K562 (cell line): ENCODE data around the gene RAD51AP1. TPM values are rescaled to one million over a fixed set of nuclear protein-coding genes. Genes with fewer than 3 reads are reported as not detected.

Source experiments
- ATAC-seq: fragments of 200-7000 bp; cut with Tn5 transposase; 3 replicates; pipeline ENCODE4 v1.9.1; 2020; ENCODE audit warnings: moderate library complexity
- BruUV-seq: library from RNA; stranded (reverse); fragments of 400-500 nt; replicated peaks from 2 replicates; lab custom pipeline; 2021; lab: Mats Ljungman, UMichigan
- CTCF ChIA-PET: fragments of 300-600 bp; formaldehyde crosslinking; extraction: SDS; loops from one replicate; lab custom pipeline; 2021; ENCODE audit warnings: low intra/inter-chr PET ratio; lab: Yijun Ruan, JAX
- POLR2A ChIA-PET: fragments of 300-600, 350-650 bp; sonication (Branson Sonifier 250); formaldehyde crosslinking; extraction: SDS; loops from one replicate; lab custom pipeline; 2021; ENCODE audit warnings: antibody characterized with exemption, inconsistent platforms; lab: Yijun Ruan, JAX
- DNase-seq, 4 experiments: peaks; one replicate each; pipeline versions ENCODE4 v3.0.0 to v3.0.0-alpha.2; 2011 to 2018; ENCODE audit warnings: low spot score in 3 of 4, mixed read lengths in 3 of 4; ENCODE audit errors: extremely low read depth in 1 of 4
- FAIRE-seq: peaks from 2 replicates; lab custom pipeline; 2011; peaks lifted over from hg19 to GRCh38; lab: Jason Lieb, UNC
- H2AFZ ChIP-seq: 2 replicates; pipeline ENCODE4 v1.6.0; 2011; ENCODE audit warnings: low read depth, low read length, control low read depth, inconsistent platforms
- H3K27ac ChIP-seq: fragments of 200-600 bp; 3 replicates; pipeline ENCODE4 v1.8.0; 2011; ENCODE audit warnings: low read depth, mild to moderate bottlenecking, control low read depth, inconsistent platforms, low read length, moderate library complexity, mixed read lengths; ENCODE audit errors: extremely low read depth
- H3K27me3 ChIP-seq, 2 experiments: fragments of 300-600 bp in 1 of 2; 2 replicates in 1 of 2; 3 replicates in 1 of 2; pipeline versions ENCODE4 v1.6.0 to v1.8.0; 2011; ENCODE audit warnings: inconsistent platforms in 2 of 2, low read length in 2 of 2, mild to moderate bottlenecking in 1 of 2, mixed read lengths in 1 of 2, moderate library complexity in 1 of 2; ENCODE audit not compliant: control insufficient read depth in 2 of 2, insufficient read depth in 2 of 2
- H3K36me3 ChIP-seq: fragments of 300-600 bp; 3 replicates; pipeline ENCODE4 v1.8.0; 2011; ENCODE audit warnings: mild to moderate bottlenecking, low read length, inconsistent platforms; ENCODE audit not compliant: control insufficient read depth, insufficient read depth
- H3K4me1 ChIP-seq, 2 experiments: fragments of 200-600 bp in 1 of 2; replicated peaks in 1 of 2; 2 replicates in 1 of 2; 3 replicates in 1 of 2; pipeline versions ENCODE4 v1.5.1 to v1.8.0; 2011; ENCODE audit warnings: inconsistent platforms in 2 of 2, low read length in 2 of 2, mild to moderate bottlenecking in 1 of 2, mixed read lengths in 1 of 2, moderate library complexity in 1 of 2; ENCODE audit not compliant: control insufficient read depth in 2 of 2, insufficient read depth in 2 of 2
- H3K4me2 ChIP-seq: 2 replicates; pipeline ENCODE4 v1.6.1; 2011; ENCODE audit warnings: low read length, control low read depth, inconsistent platforms, mixed read lengths; ENCODE audit not compliant: insufficient read depth
- H3K4me3 ChIP-seq: fragments of 200-600 bp; sonication (generic), shearing (Covaris generic); 2 replicates; pipeline ENCODE4 v1.5.1; 2016; ENCODE audit warnings: control low read depth, inconsistent platforms
- H3K79me2 ChIP-seq: fragments of 200-600 bp; 3 replicates; pipeline ENCODE4 v1.8.0; 2011; ENCODE audit warnings: low read length, inconsistent platforms; ENCODE audit not compliant: control insufficient read depth, insufficient read depth
- H3K9ac ChIP-seq, 2 experiments: 2 replicates each; pipeline versions ENCODE4 v1.6.0 to v1.6.1; 2011; ENCODE audit warnings: low read depth in 2 of 2, low read length in 2 of 2, control low read depth in 1 of 2, inconsistent platforms in 1 of 2, mild to moderate bottlenecking in 1 of 2, mixed read lengths in 1 of 2; ENCODE audit not compliant: insufficient read depth in 1 of 2
- H3K9me1 ChIP-seq: one replicate; pipeline ENCODE4 v1.6.0; 2011; ENCODE audit warnings: inconsistent platforms, mild to moderate bottlenecking, low read length, moderate library complexity; ENCODE audit not compliant: control insufficient read depth, insufficient read depth
- H3K9me3 ChIP-seq: replicated peaks from 2 replicates; pipeline ENCODE4 v1.5.1; 2011; ENCODE audit warnings: low read depth, low read length, inconsistent platforms; ENCODE audit not compliant: control insufficient read depth, insufficient read depth
- H4K20me1 ChIP-seq: replicated peaks from 2 replicates; pipeline ENCODE4 v1.6.1; 2011; ENCODE audit warnings: low read length, inconsistent platforms, mixed read lengths; ENCODE audit not compliant: control insufficient read depth, insufficient read depth
- ARID2 ChIP-seq: fragments of 450-650 bp; IDR thresholded peaks from 2 replicates; pipeline ENCODE4 v1.6.1; 2017; ENCODE audit warnings: antibody characterized with exemption, mild to moderate bottlenecking
- ASH1L ChIP-seq: fragments of 450-650 bp; IDR thresholded peaks from 2 replicates; pipeline ENCODE4 v1.6.1; 2018; ENCODE audit warnings: borderline replicate concordance, mild to moderate bottlenecking, low read depth; ENCODE audit not compliant: partially characterized antibody
- CTBP1 ChIP-seq: fragments of 450-650 bp; IDR thresholded peaks from 2 replicates; pipeline ENCODE4 v1.6.1; 2016; ENCODE audit warnings: borderline replicate concordance
- MAZ ChIP-seq, 2 experiments: fragments of 450-650 bp in 1 of 2; sonication (generic) in 1 of 2; formaldehyde crosslinking; IDR thresholded peaks in 1 of 2; conservative IDR thresholded peaks in 1 of 2; 2 replicates each; pipeline versions ENCODE4 v1.4.0 to v1.5.0; 2020; ENCODE audit warnings: mild to moderate bottlenecking in 1 of 2, missing genetic modification reagents in 1 of 2
- RB1 ChIP-seq: fragments of 450-650 bp; IDR thresholded peaks from 2 replicates; pipeline ENCODE4 v1.6.1; 2017; ENCODE audit warnings: low read depth, mild to moderate bottlenecking
- RBM25 ChIP-seq: fragments of 200-400 bp; formaldehyde crosslinking; IDR thresholded peaks from 2 replicates; pipeline ENCODE4 v1.6.1; 2018; ENCODE audit warnings: low read length, low read depth, moderate library complexity; ENCODE audit not compliant: severe bottlenecking
- ZBTB17 ChIP-seq: fragments of 450-650 bp; formaldehyde crosslinking; IDR thresholded peaks from 2 replicates; pipeline ENCODE4 v1.4.0; 2020; ENCODE audit warnings: mild to moderate bottlenecking
- WGBS: fragments of 100-300 bp; shearing (Covaris generic); methylation state at CpG from one replicate; pipeline ENCODE4 v1.1.6; 2016; ENCODE audit warnings: low coverage, mixed read lengths; ENCODE audit not compliant: insufficient coverage; ENCODE audit errors: missing lambda C conversion rate; 5-methylcytosine and 5-hydroxymethylcytosine counted together
- in situ Hi-C: fragments of 300-500 bp; cut with MboI; formaldehyde crosslinking; loops from 4 replicates; pipeline ENCODE4 v1.15.0; 2018; ENCODE audit warnings: inconsistent platforms, mixed read lengths
- intact Hi-C: fragments of 100-400 bp; cut with micrococcal nuclease; formaldehyde crosslinking; loops from 2 replicates; pipeline ENCODE4 v1.14.2; 2022
- polyA plus RNA-seq, 8 experiments: library from polyadenylated mRNA; depleted of rRNA in 4 of 8; stranded (reverse) in 5 of 8; unstranded in 3 of 8; fragments of >200 nt; fragmentation: Nextera tagmentation in 2 of 8; fragmentation: Illumina TruSeq in 1 of 8; extraction: Ambion mirVana in 2 of 8; extraction: Trizol in 1 of 8; gene quantifications; 2 replicates each; pipeline versions ENCODE4 v1.2.1 to v1.2.3, GENCODE V29; 2011 to 2014; ENCODE audit warnings: inconsistent platforms in 1 of 8, missing spikeins in 1 of 8
- total RNA-seq, 7 experiments: library from RNA; depleted of rRNA in 6 of 7; stranded (reverse); fragments of >200 nt in 6 of 7; fragmentation: Illumina TruSeq in 2 of 7; extraction: Trizol in 2 of 7; gene quantifications; 2 replicates each; pipeline versions ENCODE4 v1.2.1 to v1.2.3, GENCODE V29; 2011 to 2021; ENCODE audit warnings: low replicate concordance in 1 of 7
- TF ChIP-seq, protein P1 (sequence below): fragments of 200-800 bp; sonication (Bioruptor generic); IDR thresholded peaks from 2 replicates; pipeline ENCODE4 v1.6.1; 2016; ENCODE audit warnings: missing genetic modification characterization, missing compliant biosample characterization
- TF ChIP-seq, protein P2 (sequence below): sonication (generic); formaldehyde crosslinking; IDR thresholded peaks from 2 replicates; pipeline ENCODE4 v1.8.0; 2022; ENCODE audit warnings: mild to moderate bottlenecking, low read depth, missing genetic modification reagents
- TF ChIP-seq, protein P3 (sequence below): fragments of 450-650 bp; formaldehyde crosslinking; IDR thresholded peaks from 2 replicates; pipeline ENCODE4 v1.4.0; 2020; ENCODE audit warnings: mild to moderate bottlenecking, moderate library complexity

RAD51AP1 gene
- total and polyA plus RNA-seq, 9 of the 15 experiments (the other 6 are each of a cell fraction or from before 2014, with no cell fraction given), result 43.8 to 111 (median 89.1) TPM

DNA sequence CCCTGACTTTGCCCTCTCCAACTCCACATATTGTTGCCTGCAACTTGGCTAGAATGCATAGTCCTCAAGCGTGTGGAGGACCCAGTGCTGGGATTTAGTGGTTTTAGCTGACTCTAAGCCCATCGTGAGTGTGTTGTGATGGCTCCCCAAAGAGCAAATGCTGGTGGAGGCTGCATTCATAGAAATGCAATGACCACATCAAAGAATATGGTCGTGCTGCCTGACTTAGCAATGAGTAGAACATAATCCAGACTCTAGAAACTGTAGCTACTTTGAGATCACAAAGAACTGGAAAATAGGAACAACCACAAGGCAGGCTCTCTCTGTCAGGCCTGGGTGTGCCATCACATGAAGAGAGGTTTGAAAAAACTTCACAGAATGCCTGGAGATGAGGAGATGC is 24.6 kb downstream of the RAD51AP1 start (continued):
- TF ChIP-seq, protein P1, sequence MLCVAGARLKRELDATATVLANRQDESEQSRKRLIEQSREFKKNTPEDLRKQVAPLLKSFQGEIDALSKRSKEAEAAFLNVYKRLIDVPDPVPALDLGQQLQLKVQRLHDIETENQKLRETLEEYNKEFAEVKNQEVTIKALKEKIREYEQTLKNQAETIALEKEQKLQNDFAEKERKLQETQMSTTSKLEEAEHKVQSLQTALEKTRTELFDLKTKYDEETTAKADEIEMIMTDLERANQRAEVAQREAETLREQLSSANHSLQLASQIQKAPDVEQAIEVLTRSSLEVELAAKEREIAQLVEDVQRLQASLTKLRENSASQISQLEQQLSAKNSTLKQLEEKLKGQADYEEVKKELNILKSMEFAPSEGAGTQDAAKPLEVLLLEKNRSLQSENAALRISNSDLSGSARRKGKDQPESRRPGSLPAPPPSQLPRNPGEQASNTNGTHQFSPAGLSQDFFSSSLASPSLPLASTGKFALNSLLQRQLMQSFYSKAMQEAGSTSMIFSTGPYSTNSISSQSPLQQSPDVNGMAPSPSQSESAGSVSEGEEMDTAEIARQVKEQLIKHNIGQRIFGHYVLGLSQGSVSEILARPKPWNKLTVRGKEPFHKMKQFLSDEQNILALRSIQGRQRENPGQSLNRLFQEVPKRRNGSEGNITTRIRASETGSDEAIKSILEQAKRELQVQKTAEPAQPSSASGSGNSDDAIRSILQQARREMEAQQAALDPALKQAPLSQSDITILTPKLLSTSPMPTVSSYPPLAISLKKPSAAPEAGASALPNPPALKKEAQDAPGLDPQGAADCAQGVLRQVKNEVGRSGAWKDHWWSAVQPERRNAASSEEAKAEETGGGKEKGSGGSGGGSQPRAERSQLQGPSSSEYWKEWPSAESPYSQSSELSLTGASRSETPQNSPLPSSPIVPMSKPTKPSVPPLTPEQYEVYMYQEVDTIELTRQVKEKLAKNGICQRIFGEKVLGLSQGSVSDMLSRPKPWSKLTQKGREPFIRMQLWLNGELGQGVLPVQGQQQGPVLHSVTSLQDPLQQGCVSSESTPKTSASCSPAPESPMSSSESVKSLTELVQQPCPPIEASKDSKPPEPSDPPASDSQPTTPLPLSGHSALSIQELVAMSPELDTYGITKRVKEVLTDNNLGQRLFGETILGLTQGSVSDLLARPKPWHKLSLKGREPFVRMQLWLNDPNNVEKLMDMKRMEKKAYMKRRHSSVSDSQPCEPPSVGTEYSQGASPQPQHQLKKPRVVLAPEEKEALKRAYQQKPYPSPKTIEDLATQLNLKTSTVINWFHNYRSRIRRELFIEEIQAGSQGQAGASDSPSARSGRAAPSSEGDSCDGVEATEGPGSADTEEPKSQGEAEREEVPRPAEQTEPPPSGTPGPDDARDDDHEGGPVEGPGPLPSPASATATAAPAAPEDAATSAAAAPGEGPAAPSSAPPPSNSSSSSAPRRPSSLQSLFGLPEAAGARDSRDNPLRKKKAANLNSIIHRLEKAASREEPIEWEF (CRISPR knock-in tag), result no peak

DNA sequence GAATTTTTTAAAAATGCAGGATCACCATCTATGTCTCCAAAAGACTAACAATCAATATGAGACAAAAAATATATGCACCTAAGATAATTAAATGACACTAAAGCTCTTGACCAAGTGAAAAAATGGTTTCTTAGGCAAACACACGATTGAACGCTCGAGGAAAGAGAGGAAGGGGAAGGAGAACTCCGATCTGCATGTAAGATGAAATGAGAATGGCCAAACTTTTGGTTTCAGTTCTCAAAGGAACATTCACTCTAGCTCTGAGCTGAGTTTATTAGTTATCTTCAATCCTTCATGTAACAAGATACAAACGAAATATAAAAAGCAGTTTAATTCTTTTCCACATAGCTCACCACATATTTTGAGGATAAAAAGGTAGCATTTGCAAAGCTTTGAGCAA is 26.1 kb downstream of the RAD51AP1 start:
- no peak for FAIRE-seq
- WGBS, result 69% methylated on average over 4 of the region's 5 CpGs
- H4K20me1 ChIP-seq, result no peaks in the 10 kb centered on the region
- no peaks in the 10 kb centered on the region for H3K79me2 ChIP-seq
- peaks cover 9% of the 10 kb centered on the region; the same call in 2 of the 3 replicates for H3K36me3 ChIP-seq
- no peak for DNase-seq
- H3K4me1 ChIP-seq, result peaks cover 13% of the 10 kb centered on the region in 2 experiments; a peak in 4 of 5 replicates
- ATAC-seq, result no peak
- no peak overlapping the region for H2AFZ ChIP-seq
- no peaks in the 10 kb centered on the region for H3K9me3 ChIP-seq
- H3K4me3 ChIP-seq, result no peak overlapping the region
- BruUV-seq, result no TSS peak
- H3K27ac ChIP-seq, result no peak overlapping the region
- H3K9ac ChIP-seq, result no peak overlapping the region
- H3K9me1 ChIP-seq, result no peaks in the 10 kb centered on the region
- H3K4me2 ChIP-seq, result no peak overlapping the region
- intact Hi-C loops, result no loop called here
- in situ Hi-C loops, result no loop called here
- ChIA-PET CTCF (no interaction called here), POLR2A (no interaction called here)
- no peaks in the 10 kb centered on the region for H3K27me3 ChIP-seq
- no peak for TF ChIP-seq CTBP1
- no peak for TF ChIP-seq RB1
- TF ChIP-seq MAZ (CRISPR knock-in tag; conservative IDR thresholded peaks at IDR 0.05 in 1 of 2, IDR thresholded peaks at IDR 0.05 in 1 of 2), result no peak
- TF ChIP-seq RBM25, result no peak
- TF ChIP-seq ZBTB17 (CRISPR knock-in tag), result no peak
- TF ChIP-seq, protein P2, sequence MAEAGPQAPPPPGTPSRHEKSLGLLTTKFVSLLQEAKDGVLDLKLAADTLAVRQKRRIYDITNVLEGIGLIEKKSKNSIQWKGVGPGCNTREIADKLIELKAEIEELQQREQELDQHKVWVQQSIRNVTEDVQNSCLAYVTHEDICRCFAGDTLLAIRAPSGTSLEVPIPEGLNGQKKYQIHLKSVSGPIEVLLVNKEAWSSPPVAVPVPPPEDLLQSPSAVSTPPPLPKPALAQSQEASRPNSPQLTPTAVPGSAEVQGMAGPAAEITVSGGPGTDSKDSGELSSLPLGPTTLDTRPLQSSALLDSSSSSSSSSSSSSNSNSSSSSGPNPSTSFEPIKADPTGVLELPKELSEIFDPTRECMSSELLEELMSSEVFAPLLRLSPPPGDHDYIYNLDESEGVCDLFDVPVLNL (CRISPR knock-in tag), result no peak
- TF ChIP-seq ARID2, result no peak
- TF ChIP-seq, protein P3, sequence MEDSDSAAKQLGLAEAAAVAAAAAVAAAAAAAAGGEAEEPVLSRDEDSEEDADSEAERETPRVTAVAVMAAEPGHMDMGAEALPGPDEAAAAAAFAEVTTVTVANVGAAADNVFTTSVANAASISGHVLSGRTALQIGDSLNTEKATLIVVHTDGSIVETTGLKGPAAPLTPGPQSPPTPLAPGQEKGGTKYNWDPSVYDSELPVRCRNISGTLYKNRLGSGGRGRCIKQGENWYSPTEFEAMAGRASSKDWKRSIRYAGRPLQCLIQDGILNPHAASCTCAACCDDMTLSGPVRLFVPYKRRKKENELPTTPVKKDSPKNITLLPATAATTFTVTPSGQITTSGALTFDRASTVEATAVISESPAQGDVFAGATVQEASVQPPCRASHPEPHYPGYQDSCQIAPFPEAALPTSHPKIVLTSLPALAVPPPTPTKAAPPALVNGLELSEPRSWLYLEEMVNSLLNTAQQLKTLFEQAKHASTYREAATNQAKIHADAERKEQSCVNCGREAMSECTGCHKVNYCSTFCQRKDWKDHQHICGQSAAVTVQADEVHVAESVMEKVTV, result no peak
- no peak for TF ChIP-seq ASH1L
- TF ChIP-seq, all 486 proteins: peak for 0
